ENCODE measurements around the gene CDK5RAP3. TPM values are rescaled to one million over a fixed set of nuclear protein-coding genes. Genes with fewer than 3 reads are reported as not detected.

Gene CDK5RAP3
- polyA plus RNA-seq, 1 of the 3 experiments (the other 2 are of a cell fraction): 208 TPM

DNA sequence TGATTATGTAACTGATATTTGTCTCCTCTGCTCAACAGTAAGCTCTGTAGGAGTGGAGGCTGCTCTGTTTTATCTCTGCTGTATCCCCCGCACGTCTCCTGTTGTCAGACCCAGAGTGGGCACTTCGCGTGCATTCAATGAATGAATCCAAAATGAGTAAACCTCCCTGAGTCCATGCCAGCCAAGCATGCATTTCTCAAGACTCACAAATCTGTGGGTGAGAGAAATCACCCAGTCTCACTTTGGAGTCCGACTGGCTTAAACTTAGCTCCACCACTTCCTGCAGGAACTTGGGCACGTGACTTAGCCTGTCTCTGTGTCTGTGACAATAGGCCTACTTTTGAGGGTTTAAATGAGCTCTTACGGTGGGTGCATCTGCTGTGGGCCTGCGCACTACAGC lies 25.8 kb upstream of the CDK5RAP3 start:
- POLR2A ChIA-PET: no interaction called here
- no peaks in the 10 kb centered on the region for H3K9me3 ChIP-seq
- no peaks in the 10 kb centered on the region for H3K27me3 ChIP-seq (ENCODE audit: insufficient read depth)
- H3F3A ChIP-seq (replicated peaks; ENCODE audit: insufficient read depth): peaks cover 14% of the 10 kb centered on the region
- no peak overlapping the region for H3K4me2 ChIP-seq
- CTCF ChIA-PET: interaction anchor here (1.3 to 41.6 kb wide), 6 partner anchors 7 to 103 kb away, joined by 4 to 1216 read pairs (median 291); partner anchors contain the start of genes CDK5RAP3, PNPO, PRR15L and SCRN2
- H4K20me1 ChIP-seq (ENCODE audit: insufficient read depth): no peaks in the 10 kb centered on the region
- no peaks in the 10 kb centered on the region for H3K9me2 ChIP-seq
- 95% methylated on average over 8 of the region's 8 CpGs for WGBS (ENCODE audit: low lambda C conversion rate)
- H3K4me3 ChIP-seq (ENCODE audit: low read depth in 2 of 2, low read length in 1 of 2): no peak overlapping the region
- no peak overlapping the region for H3K27ac ChIP-seq (ENCODE audit: low read depth in 2 of 2, low read length in 1 of 2)
- TF ChIP-seq, protein P1, sequence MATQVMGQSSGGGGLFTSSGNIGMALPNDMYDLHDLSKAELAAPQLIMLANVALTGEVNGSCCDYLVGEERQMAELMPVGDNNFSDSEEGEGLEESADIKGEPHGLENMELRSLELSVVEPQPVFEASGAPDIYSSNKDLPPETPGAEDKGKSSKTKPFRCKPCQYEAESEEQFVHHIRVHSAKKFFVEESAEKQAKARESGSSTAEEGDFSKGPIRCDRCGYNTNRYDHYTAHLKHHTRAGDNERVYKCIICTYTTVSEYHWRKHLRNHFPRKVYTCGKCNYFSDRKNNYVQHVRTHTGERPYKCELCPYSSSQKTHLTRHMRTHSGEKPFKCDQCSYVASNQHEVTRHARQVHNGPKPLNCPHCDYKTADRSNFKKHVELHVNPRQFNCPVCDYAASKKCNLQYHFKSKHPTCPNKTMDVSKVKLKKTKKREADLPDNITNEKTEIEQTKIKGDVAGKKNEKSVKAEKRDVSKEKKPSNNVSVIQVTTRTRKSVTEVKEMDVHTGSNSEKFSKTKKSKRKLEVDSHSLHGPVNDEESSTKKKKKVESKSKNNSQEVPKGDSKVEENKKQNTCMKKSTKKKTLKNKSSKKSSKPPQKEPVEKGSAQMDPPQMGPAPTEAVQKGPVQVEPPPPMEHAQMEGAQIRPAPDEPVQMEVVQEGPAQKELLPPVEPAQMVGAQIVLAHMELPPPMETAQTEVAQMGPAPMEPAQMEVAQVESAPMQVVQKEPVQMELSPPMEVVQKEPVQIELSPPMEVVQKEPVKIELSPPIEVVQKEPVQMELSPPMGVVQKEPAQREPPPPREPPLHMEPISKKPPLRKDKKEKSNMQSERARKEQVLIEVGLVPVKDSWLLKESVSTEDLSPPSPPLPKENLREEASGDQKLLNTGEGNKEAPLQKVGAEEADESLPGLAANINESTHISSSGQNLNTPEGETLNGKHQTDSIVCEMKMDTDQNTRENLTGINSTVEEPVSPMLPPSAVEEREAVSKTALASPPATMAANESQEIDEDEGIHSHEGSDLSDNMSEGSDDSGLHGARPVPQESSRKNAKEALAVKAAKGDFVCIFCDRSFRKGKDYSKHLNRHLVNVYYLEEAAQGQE (IDR thresholded peaks at IDR 0.05; ENCODE audit: low read depth, low read length): no peak
- no peak for TF ChIP-seq GABPA (IDR thresholded peaks at IDR 0.05; ENCODE audit: low read depth)
- TF ChIP-seq RFX5 (IDR thresholded peaks at IDR 0.05; ENCODE audit: low read length): no peak
- no peak for TF ChIP-seq FOSL2 (IDR thresholded peaks at IDR 0.05; ENCODE audit: borderline replicate concordance, low read depth)
- TF ChIP-seq NFIC (IDR thresholded peaks at IDR 0.05; ENCODE audit: borderline replicate concordance): no peak
- TF ChIP-seq FOXM1 (IDR thresholded peaks at IDR 0.05; ENCODE audit: low read depth): no peak
- TF ChIP-seq RAD21 (IDR thresholded peaks at IDR 0.05; ENCODE audit: low read length): no peak
- TF ChIP-seq JUND (IDR thresholded peaks at IDR 0.05): no peak
- TF ChIP-seq TEAD4 (IDR thresholded peaks at IDR 0.05; ENCODE audit: borderline replicate concordance, insufficient read depth): no peak
- TF ChIP-seq, protein P2, sequence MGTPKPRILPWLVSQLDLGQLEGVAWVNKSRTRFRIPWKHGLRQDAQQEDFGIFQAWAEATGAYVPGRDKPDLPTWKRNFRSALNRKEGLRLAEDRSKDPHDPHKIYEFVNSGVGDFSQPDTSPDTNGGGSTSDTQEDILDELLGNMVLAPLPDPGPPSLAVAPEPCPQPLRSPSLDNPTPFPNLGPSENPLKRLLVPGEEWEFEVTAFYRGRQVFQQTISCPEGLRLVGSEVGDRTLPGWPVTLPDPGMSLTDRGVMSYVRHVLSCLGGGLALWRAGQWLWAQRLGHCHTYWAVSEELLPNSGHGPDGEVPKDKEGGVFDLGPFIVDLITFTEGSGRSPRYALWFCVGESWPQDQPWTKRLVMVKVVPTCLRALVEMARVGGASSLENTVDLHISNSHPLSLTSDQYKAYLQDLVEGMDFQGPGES (IDR thresholded peaks at IDR 0.05; ENCODE audit: low read depth, low read length): no peak
- TF ChIP-seq, protein P3, sequence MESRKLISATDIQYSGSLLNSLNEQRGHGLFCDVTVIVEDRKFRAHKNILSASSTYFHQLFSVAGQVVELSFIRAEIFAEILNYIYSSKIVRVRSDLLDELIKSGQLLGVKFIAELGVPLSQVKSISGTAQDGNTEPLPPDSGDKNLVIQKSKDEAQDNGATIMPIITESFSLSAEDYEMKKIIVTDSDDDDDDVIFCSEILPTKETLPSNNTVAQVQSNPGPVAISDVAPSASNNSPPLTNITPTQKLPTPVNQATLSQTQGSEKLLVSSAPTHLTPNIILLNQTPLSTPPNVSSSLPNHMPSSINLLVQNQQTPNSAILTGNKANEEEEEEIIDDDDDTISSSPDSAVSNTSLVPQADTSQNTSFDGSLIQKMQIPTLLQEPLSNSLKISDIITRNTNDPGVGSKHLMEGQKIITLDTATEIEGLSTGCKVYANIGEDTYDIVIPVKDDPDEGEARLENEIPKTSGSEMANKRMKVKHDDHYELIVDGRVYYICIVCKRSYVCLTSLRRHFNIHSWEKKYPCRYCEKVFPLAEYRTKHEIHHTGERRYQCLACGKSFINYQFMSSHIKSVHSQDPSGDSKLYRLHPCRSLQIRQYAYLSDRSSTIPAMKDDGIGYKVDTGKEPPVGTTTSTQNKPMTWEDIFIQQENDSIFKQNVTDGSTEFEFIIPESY (IDR thresholded peaks at IDR 0.05; ENCODE audit: borderline replicate concordance, low read depth): no peak
- TF ChIP-seq POLR2AphosphoS5 (IDR thresholded peaks at IDR 0.05; ENCODE audit: low read depth, low read length): no peak
- TF ChIP-seq RXRA (IDR thresholded peaks at IDR 0.05; ENCODE audit: borderline replicate concordance, low read depth): no peak
- TF ChIP-seq, protein P4, sequence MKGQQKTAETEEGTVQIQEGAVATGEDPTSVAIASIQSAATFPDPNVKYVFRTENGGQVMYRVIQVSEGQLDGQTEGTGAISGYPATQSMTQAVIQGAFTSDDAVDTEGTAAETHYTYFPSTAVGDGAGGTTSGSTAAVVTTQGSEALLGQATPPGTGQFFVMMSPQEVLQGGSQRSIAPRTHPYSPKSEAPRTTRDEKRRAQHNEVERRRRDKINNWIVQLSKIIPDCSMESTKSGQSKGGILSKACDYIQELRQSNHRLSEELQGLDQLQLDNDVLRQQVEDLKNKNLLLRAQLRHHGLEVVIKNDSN (IDR thresholded peaks at IDR 0.05; ENCODE audit: borderline replicate concordance, low read depth): no peak
- TF ChIP-seq GATA2 (CRISPR knock-in tag; IDR thresholded peaks at IDR 0.05): no peak
- no peak for TF ChIP-seq CHD2 (IDR thresholded peaks at IDR 0.05; ENCODE audit: low read length, partially characterized antibody)
- no peak for DNase-seq
- H2AFZ ChIP-seq (ENCODE audit: low read depth): no peak overlapping the region
- H3K79me2 ChIP-seq (ENCODE audit: insufficient read depth): peaks cover 13% of the 10 kb centered on the region; the same call in 1 of the 2 replicates
- H3K4me1 ChIP-seq (ENCODE audit: control insufficient read depth in 1 of 2, insufficient read depth in 2 of 2, low read depth in 1 of 2, low read length in 1 of 2): peaks cover 11 to 26% of the 10 kb centered on the region in 2 experiments
- peaks cover 3 to 32% of the 10 kb centered on the region in 2 experiments for H3K36me3 ChIP-seq (replicated peaks in 1 of 2; ENCODE audit: control insufficient read depth in 1 of 2, insufficient read depth in 2 of 2, low read length in 1 of 2)
- H3K9ac ChIP-seq: no peak overlapping the region

Measured in SK-N-SH (cell line).